GM04503 (cell line): ENCODE results near the gene HAGH.

Experiments
- DNase-seq: peaks from one replicate; pipeline ENCODE4 v3.0.0-alpha.2; 2012; ENCODE audit warnings: low read depth

The HAGH gene

DNA sequence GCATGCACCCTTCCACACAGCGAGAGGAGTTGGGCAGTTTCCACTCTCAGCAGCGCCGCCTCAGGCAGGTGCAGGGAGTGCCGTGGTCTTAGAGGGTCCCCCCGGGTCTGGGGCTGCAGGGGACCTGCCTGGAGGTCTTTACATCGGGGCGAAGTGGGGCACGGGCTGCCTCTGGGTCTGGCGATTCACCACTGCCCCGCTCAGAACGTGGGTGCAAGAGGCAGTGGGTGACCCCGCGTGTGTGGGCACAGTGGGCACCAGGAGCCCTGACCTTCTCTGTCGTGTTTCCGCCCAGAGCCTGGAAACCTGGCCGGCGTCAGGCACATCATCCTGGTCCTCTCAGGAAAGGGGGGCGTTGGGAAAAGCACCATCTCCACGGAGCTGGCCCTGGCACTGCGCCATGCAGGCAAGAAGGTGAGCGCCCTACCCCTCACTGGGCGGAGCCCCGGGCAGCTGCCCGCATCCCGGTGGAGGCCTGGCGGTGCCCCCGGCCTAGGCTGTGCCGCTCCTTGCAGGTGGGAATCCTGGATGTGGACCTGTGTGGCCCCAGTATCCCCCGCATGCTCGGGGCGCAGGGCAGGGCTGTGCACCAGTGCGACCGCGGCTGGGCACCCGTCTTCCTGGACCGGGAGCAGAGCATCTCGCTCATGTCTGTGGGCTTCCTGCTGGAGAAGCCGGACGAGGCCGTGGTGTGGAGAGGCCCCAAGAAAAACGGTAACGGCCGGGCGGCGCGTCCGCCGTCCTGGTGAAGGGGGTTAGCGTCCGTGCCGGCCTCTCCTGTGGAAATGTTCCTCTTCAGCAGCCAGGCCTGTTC is 40.2 kb downstream of the HAGH start:
- no peak for DNase-seq

DNA sequence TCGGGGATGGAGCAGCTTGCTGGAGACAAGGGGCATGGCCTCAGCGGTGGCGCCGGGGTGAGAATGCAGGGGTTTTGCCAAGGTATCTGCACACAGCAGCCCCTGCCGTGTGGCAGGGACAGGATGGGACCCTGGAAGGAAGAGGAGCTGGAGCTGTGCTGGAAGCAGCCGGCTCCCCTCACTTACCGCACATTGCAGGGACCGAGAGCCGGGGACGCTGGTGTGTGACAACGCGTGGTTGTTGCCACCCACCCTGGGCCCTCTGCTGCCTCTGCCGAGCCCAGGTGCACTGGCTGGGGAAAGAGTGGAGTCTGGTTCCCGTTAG is 40.8 kb downstream of the HAGH start:
- no peak for DNase-seq

GRCh38 chr16:1784977-1785845 is 41.4 kb downstream of the HAGH start:
- DNase-seq: no peak

DNA sequence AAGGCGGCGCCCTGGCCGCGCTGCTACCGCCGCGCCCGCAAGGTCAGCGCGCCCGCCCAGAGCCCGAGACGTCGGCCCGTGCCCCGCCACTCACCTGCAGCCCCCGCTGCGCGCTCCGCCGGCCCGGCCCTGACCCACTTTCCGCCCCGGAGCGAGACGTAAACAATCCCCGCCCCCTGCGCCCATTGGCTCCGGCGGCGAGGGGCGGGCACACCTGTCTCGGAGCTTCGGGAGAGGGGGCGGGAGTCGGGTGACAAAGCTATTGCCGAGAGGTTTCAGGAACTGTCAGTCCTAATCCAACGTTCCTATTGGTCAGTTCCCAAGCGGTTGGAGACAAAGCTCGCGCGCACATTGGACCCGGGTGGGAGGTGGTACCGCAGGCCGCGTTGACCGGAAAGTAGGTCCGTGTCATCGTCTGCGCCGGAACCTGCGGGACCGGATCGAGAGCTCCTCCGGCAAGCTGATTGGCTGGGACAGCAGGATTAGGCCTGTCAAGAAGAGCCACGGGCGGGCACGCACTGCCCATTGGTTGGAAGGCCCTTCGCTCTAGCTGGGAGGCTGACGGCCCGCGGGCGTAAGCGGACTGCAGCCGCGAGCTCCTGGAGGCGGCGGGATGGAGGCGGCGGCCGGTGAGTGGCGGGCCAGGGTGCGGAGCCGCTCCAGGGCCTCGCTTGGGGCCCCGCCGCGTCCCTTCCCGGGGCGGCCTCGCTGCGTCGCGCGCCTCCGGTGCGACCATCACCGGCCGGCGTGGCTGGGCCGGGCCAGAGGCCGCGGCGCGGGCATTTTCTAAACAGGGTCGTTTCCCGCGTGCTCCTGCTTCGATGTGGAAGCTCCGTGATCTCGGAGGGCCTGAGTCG is 44.0 kb downstream of the HAGH start, which contains the start of the genes NUBP2 and SPSB3:
Gene NUBP2 (plus strand): TSS at position 553 of the 857 bp plus-strand sequence. CDS start 61 bp downstream, at position 614.
Gene SPSB3 (minus strand): TSS at position 164 of the 857 bp plus-strand sequence. CDS start 1,088 bp downstream, outside the sequence.
- peak; percentile 100 for DNase-seq

DNA sequence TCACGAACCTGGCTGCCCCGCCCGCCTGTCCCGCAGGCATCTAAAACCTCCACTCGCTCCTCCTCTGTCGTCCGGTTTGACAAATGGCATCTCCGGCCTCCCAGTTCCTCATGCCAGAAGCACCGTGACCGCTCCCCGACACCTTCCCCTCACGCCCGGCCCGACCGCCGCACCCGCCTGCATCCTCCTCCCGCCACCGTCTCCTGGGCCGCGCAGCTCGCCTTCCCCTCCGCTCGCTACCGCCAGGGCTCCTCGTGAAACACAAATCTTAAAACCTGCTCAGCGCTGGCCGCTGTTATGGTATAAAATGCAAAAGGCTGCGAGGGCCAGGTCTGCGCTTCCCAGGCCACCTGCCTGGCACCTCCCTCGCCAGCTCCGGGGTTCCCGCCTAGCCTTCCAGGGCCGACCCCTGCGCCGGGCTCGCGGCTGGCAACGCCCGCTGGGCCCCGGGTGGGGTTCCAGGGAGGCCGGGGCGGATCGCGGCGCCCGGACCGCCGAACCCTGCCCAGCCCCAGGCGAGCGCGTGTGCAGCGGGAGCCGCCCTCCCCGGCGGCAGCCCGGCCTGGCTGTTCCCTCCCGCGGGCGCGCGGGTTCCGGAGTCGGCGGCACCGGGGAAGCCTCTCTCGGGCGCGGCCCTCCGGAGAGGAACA is 44.7 kb downstream of the HAGH start:
- DNase-seq: no peak

- DNase-seq: no peak
These were observed 45.4 kb downstream of the HAGH start for GRCh38 chr16:1781254-1781653.

- DNase-seq: no peak
These were observed 46.0 kb downstream of the HAGH start for GRCh38 chr16:1780677-1781072.

GRCh38 chr16:1779741-1780676 is 46.6 kb downstream of the HAGH start:
- no peak for DNase-seq

DNA sequence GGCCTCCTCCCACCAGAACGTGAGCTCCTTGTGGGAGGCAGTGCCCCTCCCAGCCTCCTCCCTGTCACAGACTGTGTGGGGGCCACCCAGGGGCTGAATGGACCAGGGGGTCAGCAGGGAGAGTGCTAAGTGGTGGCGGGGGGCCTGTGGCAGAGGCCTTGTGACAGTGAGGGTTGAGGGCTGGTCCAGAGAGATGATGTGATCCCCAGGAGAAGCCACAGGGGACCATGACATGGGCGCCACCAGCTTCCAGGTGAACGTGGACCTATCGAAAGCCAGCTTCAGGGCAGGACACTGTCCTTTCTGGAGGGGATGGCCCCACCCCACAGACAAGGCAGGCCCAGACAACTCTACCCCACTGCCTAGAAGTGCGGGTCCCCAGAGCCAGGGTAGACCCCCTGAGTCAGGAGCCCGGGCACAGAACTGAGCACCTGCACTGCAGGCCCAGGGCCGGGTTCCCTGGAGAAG is 47.4 kb downstream of the HAGH start:
- no peak for DNase-seq

- DNase-seq: no peak
These were observed 48.1 kb downstream of the HAGH start for GRCh38 chr16:1778200-1779179.

DNA sequence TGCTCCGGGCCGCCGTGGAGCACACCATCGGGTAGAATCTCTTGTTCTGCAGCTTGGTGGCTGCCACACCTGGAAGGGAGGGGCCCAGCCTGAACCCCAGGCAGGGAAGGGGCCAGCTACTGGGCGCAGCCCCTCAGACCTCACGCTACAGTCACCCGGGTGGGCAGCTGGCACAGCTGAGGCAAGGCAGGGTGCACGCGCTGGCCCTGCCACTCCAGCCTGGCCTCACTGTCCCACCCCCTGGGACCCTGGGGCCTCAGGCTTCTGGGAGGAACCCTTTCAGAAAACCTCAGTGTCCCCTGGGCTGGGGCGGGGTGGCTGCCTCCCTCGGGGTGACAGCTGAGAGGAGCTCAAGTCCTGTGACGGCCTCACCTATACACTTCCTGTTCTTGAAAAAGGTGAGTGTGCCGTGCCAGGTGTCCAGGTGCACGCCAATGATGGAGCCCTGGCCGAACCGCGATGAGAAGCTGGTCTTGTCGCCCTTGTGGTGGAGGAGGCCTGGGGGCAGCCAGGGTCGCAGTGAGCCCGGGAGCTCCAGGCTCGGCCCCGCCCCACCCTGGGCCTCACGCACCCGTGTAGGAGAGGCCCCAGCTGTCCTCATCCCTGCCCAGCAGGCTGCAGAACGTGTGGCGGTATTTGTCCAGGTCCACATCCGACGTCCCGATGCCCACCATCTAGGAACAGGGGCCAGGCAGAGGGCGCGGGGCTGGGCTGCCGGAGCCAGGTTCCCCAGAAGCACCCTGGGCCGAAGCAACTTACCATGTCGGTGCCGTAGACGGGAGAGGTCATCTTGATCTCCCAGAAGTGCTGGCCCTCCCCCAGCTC is 49.0 kb downstream of the HAGH start:
- no peak for DNase-seq

GRCh38 chr16:1776991-1777374 is 49.6 kb downstream of the HAGH start:
- no peak for DNase-seq

- no peak for DNase-seq
These were observed 50.0 kb downstream of the HAGH start for GRCh38 chr16:1776672-1776955.

DNA sequence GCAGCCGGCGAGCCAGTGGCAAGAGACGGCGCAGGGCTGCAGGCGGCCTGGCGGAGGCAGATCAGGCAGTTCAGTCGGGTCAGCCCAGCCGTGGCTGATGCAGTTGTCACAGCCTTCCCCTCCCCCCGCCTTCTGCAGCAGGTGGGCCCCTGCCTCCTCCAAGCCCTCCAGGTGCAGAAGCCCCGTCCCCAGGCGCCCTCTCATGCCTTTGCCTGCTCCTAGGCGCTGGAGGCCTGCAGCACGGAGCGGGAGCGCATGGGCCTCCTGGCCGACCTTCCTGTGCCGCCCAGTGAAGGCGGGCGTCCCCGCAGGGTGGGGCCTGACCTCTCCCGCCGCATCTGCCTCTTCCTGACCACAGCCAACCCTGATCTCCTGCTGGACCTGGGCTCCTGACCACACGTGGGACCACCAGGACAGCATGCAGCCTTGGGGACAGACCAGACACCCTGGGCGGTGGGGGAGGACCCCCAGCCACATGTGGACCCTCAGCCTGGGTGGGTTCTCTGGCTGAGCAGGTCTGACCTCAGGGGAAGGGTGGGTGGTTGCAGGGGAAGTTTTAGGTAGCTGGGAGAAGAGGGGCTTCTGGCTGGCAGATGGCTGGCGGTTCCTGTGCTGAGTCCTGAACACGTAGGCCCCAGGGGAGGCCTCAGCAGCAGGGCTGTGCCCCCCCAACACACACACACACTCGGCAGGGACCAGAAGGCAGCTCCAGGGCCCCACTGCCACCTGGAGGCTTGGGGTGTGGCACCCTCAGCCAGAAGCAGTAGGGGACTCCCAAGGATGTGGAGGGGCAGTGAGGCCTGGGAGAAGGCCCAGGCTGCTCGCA is 50.6 kb downstream of the HAGH start:
- no peak for DNase-seq

DNA sequence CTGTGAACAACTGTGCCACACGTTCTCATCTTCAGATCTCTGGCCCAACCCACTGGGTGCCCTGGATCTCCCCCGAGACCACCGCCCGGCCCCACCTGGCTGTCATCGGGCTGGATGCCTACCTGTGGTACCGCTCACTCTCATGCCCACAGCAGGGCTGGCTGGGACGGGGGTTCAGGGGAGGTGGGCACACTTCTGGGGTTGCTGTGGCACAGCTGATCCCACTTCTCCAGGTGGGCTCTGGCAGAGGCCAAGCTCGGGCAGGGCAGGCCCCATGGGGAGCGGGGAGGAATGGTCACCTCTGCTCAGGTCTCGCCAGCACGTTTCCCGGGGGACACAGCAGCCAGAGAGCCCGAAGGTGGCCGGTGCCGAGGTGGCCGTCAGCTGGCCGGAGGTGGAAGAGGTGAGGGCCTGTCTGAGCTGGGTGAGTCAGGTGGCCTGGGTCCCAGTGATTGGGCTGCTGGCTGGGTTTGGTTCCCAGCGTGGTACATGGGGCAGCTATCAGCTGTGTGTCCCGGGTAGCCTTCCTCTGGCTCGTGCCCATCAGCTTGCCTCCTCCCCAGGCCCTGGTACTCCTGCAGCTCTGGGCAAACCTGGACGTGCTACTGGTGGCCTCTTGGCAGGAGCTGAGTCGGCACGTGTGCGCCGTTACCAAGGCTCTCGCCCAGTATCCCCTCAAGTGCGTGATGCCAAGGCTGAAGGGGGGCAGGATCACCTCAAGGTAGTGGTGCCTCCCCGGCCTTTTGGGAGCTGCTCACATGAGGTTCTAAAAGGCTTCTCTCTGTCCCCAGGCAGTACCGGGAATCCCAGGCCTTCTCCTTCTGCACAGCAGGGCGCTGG is 51.4 kb downstream of the HAGH start:
- no peak for DNase-seq

DNA sequence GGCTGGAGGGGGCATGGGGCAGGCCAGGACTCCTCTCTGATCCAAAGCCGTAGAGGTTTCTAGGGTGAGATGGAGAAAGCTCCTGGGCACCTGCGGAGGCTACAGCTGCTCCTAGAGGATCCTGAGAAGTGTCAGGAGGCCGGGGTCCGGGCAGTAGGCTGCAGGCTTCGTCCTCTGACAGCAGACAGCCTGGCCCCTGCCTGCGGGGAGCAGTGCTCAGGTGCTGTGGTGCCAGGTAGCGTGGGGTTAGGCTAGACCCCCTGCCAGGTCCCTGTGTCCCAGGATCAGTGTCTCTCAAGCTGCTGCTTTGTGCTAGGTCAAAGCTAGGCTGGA is 52.2 kb downstream of the HAGH start:
- no peak for DNase-seq
